ENCODE data around the gene KCNK10. TPM values are rescaled to one million over a fixed set of nuclear protein-coding genes. Genes with fewer than 3 reads are reported as not detected.
"Not testable (repeated sequence)": the region's sequence is repeated elsewhere in the genome, so short reads cannot be mapped to it uniquely, and the experiment has no call there.

Gene KCNK10
- total RNA-seq, 1 experiment from 2014 or later: 1.9 TPM

GRCh38 chr14:88286309-88286708, 36.8 kb downstream of the KCNK10 start:
- in situ Hi-C loops (cut with HindIII; ENCODE audit: low pct_unique_long_range_greater_than_20kb, low sequenced_read_pairs): no loop called here
- DNase-seq (ENCODE audit: low read depth, low spot score): no peak

GRCh38 chr14:88281447-88281846, 41.6 kb downstream of the KCNK10 start:
- in situ Hi-C loops (cut with HindIII; ENCODE audit: low pct_unique_long_range_greater_than_20kb, low sequenced_read_pairs): no loop called here
- no peak for DNase-seq (ENCODE audit: low read depth, low spot score)

GRCh38 chr14:88276923-88277596, 46.0 kb downstream of the KCNK10 start:
- in situ Hi-C loops (cut with HindIII; ENCODE audit: low pct_unique_long_range_greater_than_20kb, low sequenced_read_pairs): no loop called here
- DNase-seq (ENCODE audit: low read depth, low spot score): no peak

- in situ Hi-C loops (cut with HindIII; ENCODE audit: low pct_unique_long_range_greater_than_20kb, low sequenced_read_pairs): no loop called here
Measured at GRCh38 chr14:88272390-88273269, 50.4 kb downstream of the KCNK10 start.

GRCh38 chr14:88271205-88271604, 51.9 kb downstream of the KCNK10 start:
- no peak for DNase-seq (ENCODE audit: low read depth, low spot score)
- in situ Hi-C loops (cut with HindIII; ENCODE audit: low pct_unique_long_range_greater_than_20kb, low sequenced_read_pairs): no loop called here

More at GRCh38 chr14:88272390-88273269, 50.4 kb downstream of the KCNK10 start:
- no peak for DNase-seq (ENCODE audit: low read depth, low spot score)

- DNase-seq (ENCODE audit: low read depth, low spot score): no peak
- in situ Hi-C loops (cut with HindIII; ENCODE audit: low pct_unique_long_range_greater_than_20kb, low sequenced_read_pairs): no loop called here
Measured at GRCh38 chr14:88270776-88271175, 52.3 kb downstream of the KCNK10 start.

GRCh38 chr14:88269806-88270420, 53.2 kb downstream of the KCNK10 start:
- DNase-seq (ENCODE audit: low read depth, low spot score): no peak
- in situ Hi-C loops (cut with HindIII; ENCODE audit: low pct_unique_long_range_greater_than_20kb, low sequenced_read_pairs): no loop called here

GRCh38 chr14:88266474-88266873, 56.6 kb downstream of the KCNK10 start:
- DNase-seq (ENCODE audit: low read depth, low spot score): no peak
- in situ Hi-C loops (cut with HindIII; ENCODE audit: low pct_unique_long_range_greater_than_20kb, low sequenced_read_pairs): no loop called here

- in situ Hi-C loops (cut with HindIII; ENCODE audit: low pct_unique_long_range_greater_than_20kb, low sequenced_read_pairs): no loop called here
- peak; percentile 52 for DNase-seq (ENCODE audit: low read depth, low spot score)
Measured at GRCh38 chr14:88264116-88264515, 59.0 kb downstream of the KCNK10 start.

GRCh38 chr14:88261302-88261701, 61.8 kb downstream of the KCNK10 start:
- in situ Hi-C loops (cut with HindIII; ENCODE audit: low pct_unique_long_range_greater_than_20kb, low sequenced_read_pairs); DNase-seq (ENCODE audit: low read depth, low spot score): not testable (repeated sequence)

GRCh38 chr14:88258021-88258420, 65.0 kb downstream of the KCNK10 start:
- peak; percentile 59 for DNase-seq (ENCODE audit: low read depth, low spot score)
- in situ Hi-C loops (cut with HindIII; ENCODE audit: low pct_unique_long_range_greater_than_20kb, low sequenced_read_pairs): no loop called here

- DNase-seq (ENCODE audit: low read depth, low spot score): no peak
- in situ Hi-C loops (cut with HindIII; ENCODE audit: low pct_unique_long_range_greater_than_20kb, low sequenced_read_pairs): no loop called here
Measured at GRCh38 chr14:88256997-88257950, 65.8 kb downstream of the KCNK10 start.

GRCh38 chr14:88255798-88256197, 67.3 kb downstream of the KCNK10 start:
- DNase-seq (ENCODE audit: low read depth, low spot score): no peak
- in situ Hi-C loops (cut with HindIII; ENCODE audit: low pct_unique_long_range_greater_than_20kb, low sequenced_read_pairs): no loop called here

GRCh38 chr14:88255196-88255595, 67.9 kb downstream of the KCNK10 start:
- in situ Hi-C loops (cut with HindIII; ENCODE audit: low pct_unique_long_range_greater_than_20kb, low sequenced_read_pairs): no loop called here
- DNase-seq (ENCODE audit: low read depth, low spot score): no peak

GRCh38 chr14:88252498-88252897, 70.6 kb downstream of the KCNK10 start:
- in situ Hi-C loops (cut with HindIII; ENCODE audit: low pct_unique_long_range_greater_than_20kb, low sequenced_read_pairs): no loop called here
- DNase-seq (ENCODE audit: low read depth, low spot score): no peak

- in situ Hi-C loops (cut with HindIII; ENCODE audit: low pct_unique_long_range_greater_than_20kb, low sequenced_read_pairs): no loop called here
- no peak for DNase-seq (ENCODE audit: low read depth, low spot score)
Measured at GRCh38 chr14:88251650-88252049, 71.4 kb downstream of the KCNK10 start.

- no peak for DNase-seq (ENCODE audit: low read depth, low spot score)
- in situ Hi-C loops (cut with HindIII; ENCODE audit: low pct_unique_long_range_greater_than_20kb, low sequenced_read_pairs): no loop called here
Measured at GRCh38 chr14:88249266-88249665, 73.8 kb downstream of the KCNK10 start.

Measured in SK-MEL-5 (cell line).